HAP-1 (cell line): ENCODE measurements around the gene HPCAL4.

ENCODE experiments used
- DNase-seq, 2 experiments: peaks; one replicate each; pipeline ENCODE4 v3.0.0-alpha.2; 2016 to 2020; ENCODE audit warnings: low spot score in 2 of 2
- H3K27me3 ChIP-seq: fragments of 250-450 bp; sonication (Bioruptor Pico); 2 replicates; pipeline ENCODE4 v1.5.1; 2020; ENCODE audit warnings: low read depth, mild to moderate bottlenecking, moderate library complexity
- H3K36me3 ChIP-seq: fragments of 250-450 bp; sonication (Bioruptor Pico); replicated peaks from 2 replicates; pipeline ENCODE4 v1.5.1; 2020; ENCODE audit warnings: mild to moderate bottlenecking
- H3K4me1 ChIP-seq: fragments of 250-450 bp; sonication (Bioruptor Pico); 2 replicates; pipeline ENCODE4 v1.5.1; 2020; ENCODE audit warnings: mild to moderate bottlenecking
- H3K4me3 ChIP-seq: fragments of 250-450 bp; sonication (Bioruptor Pico); 2 replicates; pipeline ENCODE4 v1.5.1; 2020; ENCODE audit warnings: mild to moderate bottlenecking, moderate library complexity
- H3K9me3 ChIP-seq: fragments of 250-450 bp; sonication (Bioruptor Pico); 2 replicates; pipeline ENCODE4 v1.5.1; 2020; ENCODE audit warnings: mild to moderate bottlenecking, moderate library complexity
- in situ Hi-C: fragments of 300-500 bp; cut with MboI; formaldehyde crosslinking; loops from 3 replicates; pipeline ENCODE4 v1.14.3; 2020; ENCODE audit warnings: low sequenced_read_pairs, inconsistent platforms, mixed read lengths

Gene HPCAL4

DNA sequence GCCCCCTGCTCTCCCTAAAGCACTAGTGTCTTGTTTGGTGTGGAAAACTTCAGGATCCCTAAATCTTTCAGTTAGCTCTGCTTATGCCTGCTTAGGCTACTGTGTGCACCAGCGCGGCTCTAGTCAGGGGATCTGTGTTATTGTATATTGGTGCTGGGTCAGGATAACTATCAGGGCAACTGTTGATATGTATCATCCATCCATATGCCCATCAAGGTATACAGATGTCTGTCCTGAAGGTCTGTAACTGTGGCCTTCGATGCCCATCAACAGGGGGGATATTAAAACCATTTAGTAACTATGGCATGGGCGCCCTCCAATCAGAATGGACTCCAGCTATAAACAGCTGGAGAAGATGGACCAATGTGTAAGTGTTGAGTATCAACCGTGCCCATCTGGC is 31.7 kb downstream of the HPCAL4 start:
- in situ Hi-C loops: no loop called here
- H3K9me3 ChIP-seq: no peaks in the 10 kb centered on the region
- DNase-seq: no peak
- no peak overlapping the region for H3K4me3 ChIP-seq
- no peaks in the 10 kb centered on the region for H3K36me3 ChIP-seq
- peaks cover 3% of the 10 kb centered on the region; the same call in 1 of the 2 replicates for H3K4me1 ChIP-seq
- no peaks in the 10 kb centered on the region for H3K27me3 ChIP-seq

DNA sequence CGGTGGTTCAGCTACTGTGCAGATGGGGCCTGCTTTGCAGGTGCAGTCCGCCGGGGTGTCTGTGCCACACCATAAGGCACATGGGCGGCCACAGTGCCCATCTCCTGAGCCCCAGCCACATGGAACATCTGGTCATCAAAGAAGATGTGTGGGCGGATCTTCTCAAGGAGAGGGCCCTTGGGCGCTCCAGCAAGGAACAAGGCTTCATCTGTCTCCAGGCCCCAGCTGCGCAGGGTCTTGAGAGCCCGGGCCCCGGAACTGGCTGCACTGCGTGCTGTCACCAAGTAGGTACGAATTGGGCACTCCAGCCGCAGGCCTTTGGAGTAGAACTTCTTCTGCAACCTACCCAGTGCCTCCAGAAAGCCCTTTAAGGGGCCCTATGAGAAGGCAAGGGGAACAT is 32.1 kb downstream of the HPCAL4 start:
- Histone ChIP-seq H3K9me3 (no peaks in the 10 kb centered on the region), H3K4me1 (peaks cover 3% of the 10 kb centered on the region; the same call in 1 of the 2 replicates), H3K4me3 (no peak overlapping the region), H3K36me3 (no peaks in the 10 kb centered on the region), H3K27me3 (no peaks in the 10 kb centered on the region)
- in situ Hi-C loops: no loop called here
- no peak for DNase-seq

DNA sequence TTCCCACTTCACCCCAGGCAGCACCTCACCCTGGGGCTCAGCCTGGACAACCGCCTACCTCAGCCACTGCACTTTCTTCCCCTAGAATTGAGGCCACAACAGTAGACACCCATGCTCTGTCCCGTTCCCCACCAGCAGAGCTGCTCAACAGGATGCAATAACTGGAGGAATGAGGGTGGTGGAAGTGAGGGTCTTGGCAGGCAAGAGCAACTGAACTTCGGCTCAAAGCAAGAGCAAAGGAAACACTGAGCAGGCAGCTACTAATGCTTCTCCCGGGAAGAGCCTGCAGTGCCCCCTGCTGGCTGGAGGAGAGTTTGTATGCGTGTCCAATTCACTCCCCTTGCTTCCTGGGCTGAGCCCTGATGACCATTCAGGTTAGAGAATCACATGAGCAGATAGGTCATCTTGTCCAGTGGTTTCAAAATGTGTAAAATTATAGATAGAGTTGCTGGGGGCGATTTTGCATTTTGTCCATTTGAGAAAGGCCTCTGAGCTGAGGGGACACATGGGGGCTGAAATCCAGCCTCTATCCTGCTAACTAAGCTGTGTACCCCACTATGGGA is 33.2 kb downstream of the HPCAL4 start:
- no peaks in the 10 kb centered on the region for H3K9me3 ChIP-seq
- in situ Hi-C loops: no loop called here
- DNase-seq: peak; percentile 77 to 86
- peak overlapping the region; percentile 14 for H3K4me3 ChIP-seq
- H3K27me3 ChIP-seq: no peaks in the 10 kb centered on the region
- no peaks in the 10 kb centered on the region for H3K36me3 ChIP-seq
- peaks cover 3% of the 10 kb centered on the region; the same call in 1 of the 2 replicates for H3K4me1 ChIP-seq

DNA sequence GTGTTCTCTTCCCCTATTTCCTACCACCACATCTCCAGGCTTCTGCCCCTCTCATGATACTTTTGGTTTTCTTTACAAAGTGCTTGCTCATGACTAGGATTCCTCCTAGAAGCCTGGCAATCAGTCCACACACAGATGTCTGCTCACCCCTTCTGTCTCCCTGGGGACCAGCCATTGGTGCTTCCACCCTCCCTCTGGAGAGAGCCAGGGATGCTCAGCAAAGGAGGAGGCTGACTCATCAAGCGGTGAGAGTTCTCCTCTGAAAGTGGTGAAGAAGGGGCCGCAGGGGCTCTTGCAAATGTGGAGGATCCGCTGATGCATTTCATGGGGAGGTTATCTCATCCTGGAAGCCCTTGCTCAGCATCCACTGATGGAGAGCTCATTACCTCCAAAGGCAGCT is 33.8 kb downstream of the HPCAL4 start:
- DNase-seq: no peak
- Histone ChIP-seq H3K36me3 (no peaks in the 10 kb centered on the region), H3K27me3 (no peaks in the 10 kb centered on the region), H3K4me1 (peaks cover 3% of the 10 kb centered on the region; the same call in 1 of the 2 replicates), H3K9me3 (no peaks in the 10 kb centered on the region), H3K4me3 (no peak overlapping the region)
- in situ Hi-C loops: no loop called here

DNA sequence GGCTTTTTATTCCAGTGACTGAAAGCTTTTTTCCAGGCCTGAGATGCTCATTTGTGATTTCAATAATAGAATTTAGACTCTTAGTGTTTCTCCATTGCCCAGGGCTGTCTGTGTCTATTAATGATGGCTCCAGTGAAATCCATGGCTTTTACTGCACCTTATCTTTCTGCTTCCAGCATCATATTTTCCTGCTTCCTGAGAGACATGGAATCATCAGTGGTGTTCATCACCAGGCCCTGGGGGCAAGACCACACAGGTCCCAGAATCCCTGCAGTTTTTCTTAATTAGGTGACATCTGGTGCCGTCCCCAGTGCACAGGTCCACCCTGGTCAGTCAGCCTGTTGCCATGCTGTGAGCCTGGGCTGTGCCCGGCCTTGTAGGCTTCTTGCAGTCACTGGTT is 34.8 kb downstream of the HPCAL4 start:
- Histone ChIP-seq H3K9me3 (no peaks in the 10 kb centered on the region), H3K36me3 (no peaks in the 10 kb centered on the region), H3K27me3 (no peaks in the 10 kb centered on the region), H3K4me1 (peaks cover 3% of the 10 kb centered on the region; the same call in 1 of the 2 replicates), H3K4me3 (no peak overlapping the region)
- in situ Hi-C loops: no loop called here
- DNase-seq: no peak

DNA sequence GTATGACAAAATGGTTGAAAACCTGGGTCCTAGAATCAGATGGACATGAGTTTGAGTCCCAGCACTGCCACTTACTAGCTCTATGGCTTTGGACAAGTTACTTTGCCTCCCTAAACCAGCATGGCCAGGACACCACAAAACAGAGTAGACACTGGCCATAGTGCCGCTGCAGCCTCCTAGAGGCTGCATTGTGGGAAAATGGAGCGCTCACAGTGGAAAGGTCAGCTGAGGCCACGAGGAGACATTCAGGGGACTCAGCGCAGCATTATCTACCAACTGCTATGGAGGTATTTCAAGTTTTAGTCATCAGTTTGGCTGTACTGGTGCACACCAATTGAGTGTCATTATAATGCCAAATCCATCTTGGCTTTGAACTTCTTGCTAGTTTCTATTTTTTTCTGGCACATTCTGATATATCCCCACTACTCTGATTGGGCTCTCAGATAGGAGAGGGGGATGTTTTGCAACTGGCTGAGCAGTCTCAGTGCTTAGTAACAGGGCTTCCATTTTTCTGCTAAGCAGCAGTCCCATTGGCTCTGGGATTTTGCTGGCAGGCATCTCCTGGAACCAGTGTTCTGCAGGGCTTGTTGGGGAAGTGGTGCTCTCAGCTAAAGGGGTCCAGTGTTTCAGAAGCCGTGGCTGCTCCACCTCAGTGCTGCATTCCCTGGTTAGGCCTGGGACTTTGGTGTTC is 35.5 kb downstream of the HPCAL4 start:
- H3K9me3 ChIP-seq: no peaks in the 10 kb centered on the region
- peaks cover 3% of the 10 kb centered on the region; the same call in 1 of the 2 replicates for H3K4me1 ChIP-seq
- no peaks in the 10 kb centered on the region for H3K27me3 ChIP-seq
- H3K4me3 ChIP-seq: no peak overlapping the region
- no peaks in the 10 kb centered on the region for H3K36me3 ChIP-seq
- in situ Hi-C loops: no loop called here
- no peak for DNase-seq

DNA sequence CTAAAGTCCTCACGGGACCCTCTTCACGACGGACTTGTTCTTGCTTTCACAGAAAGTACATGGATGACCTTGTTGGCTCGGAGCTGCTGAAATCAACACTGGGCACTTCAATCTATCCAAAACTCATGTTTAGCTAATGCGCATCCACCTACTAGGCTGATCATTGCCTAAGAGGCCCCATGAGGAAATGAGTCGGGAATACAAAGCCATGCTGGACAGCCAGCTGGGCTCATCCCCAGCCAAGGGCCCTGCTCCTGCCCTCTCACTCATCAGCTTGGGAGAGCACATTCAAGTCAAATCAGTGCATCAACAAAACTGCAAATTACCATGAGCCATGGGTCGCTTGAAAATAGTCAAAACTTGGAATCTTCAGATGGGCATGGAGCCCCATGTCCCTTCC is 36.9 kb downstream of the HPCAL4 start:
- no peak for DNase-seq
- Histone ChIP-seq H3K4me1 (peaks cover 3% of the 10 kb centered on the region; the same call in 1 of the 2 replicates), H3K27me3 (no peaks in the 10 kb centered on the region), H3K4me3 (no peak overlapping the region), H3K9me3 (no peaks in the 10 kb centered on the region), H3K36me3 (no peaks in the 10 kb centered on the region)
- in situ Hi-C loops: no loop called here

DNA sequence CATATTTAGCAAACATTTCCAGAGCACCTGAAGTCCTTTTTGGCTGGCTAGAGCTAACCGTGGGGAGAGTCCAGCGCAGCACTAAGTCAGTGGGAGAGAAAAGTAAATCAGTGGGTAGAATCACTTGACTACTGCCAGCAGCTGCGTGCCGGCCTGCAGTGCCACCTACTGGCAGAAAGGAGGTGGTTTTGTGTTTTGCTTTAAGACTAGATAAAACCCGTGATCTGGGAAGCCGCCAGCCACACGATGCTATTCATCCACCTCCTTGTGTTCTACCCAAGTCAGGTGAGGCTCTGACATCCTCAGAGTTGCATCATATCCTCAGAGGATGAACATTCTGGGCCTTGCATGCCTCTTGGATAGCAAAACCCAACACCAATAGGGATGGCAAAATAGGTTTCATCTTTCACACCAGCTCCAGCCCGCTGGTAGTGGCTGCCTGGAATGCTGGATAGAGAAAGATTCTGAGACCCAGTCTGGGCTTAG is 37.6 kb downstream of the HPCAL4 start:
- DNase-seq: peak; percentile 67 to 81
- Histone ChIP-seq H3K4me1 (peaks cover 3% of the 10 kb centered on the region; the same call in 1 of the 2 replicates), H3K27me3 (no peaks in the 10 kb centered on the region), H3K4me3 (no peak overlapping the region), H3K9me3 (no peaks in the 10 kb centered on the region), H3K36me3 (no peaks in the 10 kb centered on the region)
- in situ Hi-C loops: no loop called here

DNA sequence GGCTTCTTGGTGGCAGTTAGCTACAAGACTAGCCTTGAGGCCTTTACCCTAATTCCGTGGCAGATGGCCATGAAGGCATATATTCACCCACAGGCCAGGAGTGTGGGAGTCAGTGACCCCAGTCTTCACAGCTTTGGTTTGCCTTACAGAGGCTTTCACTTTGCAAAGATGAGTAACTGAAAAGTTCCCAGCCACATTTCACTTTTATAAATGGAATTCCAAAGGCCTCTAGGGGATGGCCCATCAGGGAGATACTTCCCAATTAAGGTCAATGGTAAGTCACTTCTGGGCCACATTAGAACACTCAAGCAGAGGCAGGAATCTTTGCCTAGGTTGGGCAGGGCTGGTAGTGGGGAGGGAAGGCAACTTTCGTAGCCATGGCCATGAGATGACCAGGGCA is 38.7 kb downstream of the HPCAL4 start:
- Histone ChIP-seq H3K27me3 (no peaks in the 10 kb centered on the region), H3K4me3 (no peak overlapping the region), H3K4me1 (no peaks in the 10 kb centered on the region; the same call in 1 of the 2 replicates), H3K9me3 (no peaks in the 10 kb centered on the region), H3K36me3 (no peaks in the 10 kb centered on the region)
- no peak for DNase-seq
- in situ Hi-C loops: no loop called here

DNA sequence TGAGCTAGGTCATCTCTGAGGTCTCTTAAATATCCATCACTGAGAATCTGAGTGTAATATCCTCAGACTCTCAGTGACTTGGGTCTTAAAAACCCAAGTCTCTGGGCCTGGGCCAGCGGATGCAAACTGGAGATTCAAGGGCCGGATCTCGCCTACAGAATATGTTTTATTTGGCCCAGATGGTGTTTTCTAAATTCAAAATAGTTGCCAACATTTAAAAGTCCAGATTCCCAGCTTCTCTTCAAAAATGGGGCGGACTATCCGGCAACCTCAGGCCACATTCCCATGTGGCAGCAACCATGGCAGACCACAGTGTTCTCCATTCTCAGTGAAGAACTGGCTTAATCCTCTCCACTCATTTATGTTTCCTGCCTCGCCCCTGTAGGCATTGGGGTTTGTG is 39.1 kb downstream of the HPCAL4 start:
- H3K4me3 ChIP-seq: no peak overlapping the region
- no peaks in the 10 kb centered on the region for H3K27me3 ChIP-seq
- no peak for DNase-seq
- no peaks in the 10 kb centered on the region for H3K9me3 ChIP-seq
- H3K36me3 ChIP-seq: no peaks in the 10 kb centered on the region
- in situ Hi-C loops: no loop called here
- H3K4me1 ChIP-seq: no peaks in the 10 kb centered on the region

DNA sequence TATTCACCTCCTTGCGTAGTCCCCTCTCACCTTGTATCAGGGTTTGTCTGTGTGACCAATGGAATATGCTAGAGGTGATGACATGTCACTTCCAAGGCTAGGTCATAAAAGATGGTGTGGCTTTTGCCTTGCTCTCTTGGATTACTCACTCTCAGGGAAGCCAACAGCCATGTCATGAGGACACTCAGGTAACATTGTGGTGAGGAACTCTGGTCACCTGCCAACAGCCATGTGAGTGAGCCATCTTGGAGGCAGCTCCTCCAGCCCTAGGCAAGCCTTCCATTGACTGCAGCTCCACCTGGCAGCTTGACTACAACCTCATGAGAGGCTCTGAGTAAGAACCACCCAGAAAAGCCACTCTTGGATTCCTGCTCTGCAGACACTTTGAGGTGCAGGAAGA is 40.8 kb downstream of the HPCAL4 start:
- DNase-seq: no peak
- in situ Hi-C loops: no loop called here
- Histone ChIP-seq H3K4me1 (no peaks in the 10 kb centered on the region), H3K27me3 (no peaks in the 10 kb centered on the region), H3K36me3 (no peaks in the 10 kb centered on the region), H3K9me3 (no peaks in the 10 kb centered on the region), H3K4me3 (no peak overlapping the region)

DNA sequence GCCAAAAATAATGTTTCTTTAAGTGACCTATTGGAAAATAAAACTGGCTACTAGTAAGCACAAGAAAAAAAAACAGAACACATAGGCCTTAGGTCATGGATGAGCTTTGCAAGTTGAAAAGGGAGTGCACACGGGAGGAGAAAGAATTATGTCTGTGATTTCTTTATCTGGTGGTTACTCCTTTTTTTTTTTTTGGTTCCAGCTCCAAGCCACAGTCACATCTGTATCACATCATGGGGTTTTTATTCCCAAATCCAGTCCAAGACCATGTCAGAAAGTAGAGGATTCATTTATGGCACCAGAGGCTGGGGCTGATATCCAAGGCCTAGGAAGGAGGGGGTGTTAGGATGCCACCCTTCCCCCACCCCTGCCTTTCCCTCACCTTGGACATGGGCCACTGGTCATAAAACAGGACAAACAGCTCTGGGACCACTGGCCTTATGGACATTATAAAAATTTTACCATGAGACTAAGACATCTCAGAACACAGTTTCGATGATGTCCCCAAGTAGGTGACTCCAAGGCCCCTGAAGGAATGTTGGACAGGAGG is 41.5 kb downstream of the HPCAL4 start:
- H3K27me3 ChIP-seq: no peaks in the 10 kb centered on the region
- in situ Hi-C loops: no loop called here
- no peak overlapping the region for H3K4me3 ChIP-seq
- no peak for DNase-seq
- H3K36me3 ChIP-seq: no peaks in the 10 kb centered on the region
- H3K9me3 ChIP-seq: no peaks in the 10 kb centered on the region
- H3K4me1 ChIP-seq: no peaks in the 10 kb centered on the region

DNA sequence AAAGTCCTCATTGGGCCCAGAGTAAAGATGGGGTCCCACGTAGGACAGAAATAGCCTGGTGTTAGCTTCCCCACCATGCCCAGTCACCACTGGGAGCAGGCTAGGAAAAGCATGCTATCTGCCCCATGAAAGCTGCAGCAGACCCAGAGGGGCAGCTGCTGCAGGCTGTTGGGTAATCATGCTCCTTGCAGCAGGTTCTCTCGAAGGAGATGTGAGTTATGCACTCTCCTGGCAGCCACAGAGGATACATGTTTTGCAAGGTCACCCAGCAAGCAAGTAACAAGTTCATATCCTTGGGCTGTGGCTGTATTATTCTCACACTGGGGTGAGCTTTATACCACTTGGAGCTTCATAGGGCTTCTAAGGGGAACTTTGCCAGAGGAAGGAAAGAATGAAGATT is 42.7 kb downstream of the HPCAL4 start:
- Histone ChIP-seq H3K36me3 (no peaks in the 10 kb centered on the region), H3K4me1 (no peaks in the 10 kb centered on the region), H3K4me3 (no peak overlapping the region), H3K27me3 (no peaks in the 10 kb centered on the region), H3K9me3 (no peaks in the 10 kb centered on the region)
- in situ Hi-C loops: no loop called here
- no peak for DNase-seq

DNA sequence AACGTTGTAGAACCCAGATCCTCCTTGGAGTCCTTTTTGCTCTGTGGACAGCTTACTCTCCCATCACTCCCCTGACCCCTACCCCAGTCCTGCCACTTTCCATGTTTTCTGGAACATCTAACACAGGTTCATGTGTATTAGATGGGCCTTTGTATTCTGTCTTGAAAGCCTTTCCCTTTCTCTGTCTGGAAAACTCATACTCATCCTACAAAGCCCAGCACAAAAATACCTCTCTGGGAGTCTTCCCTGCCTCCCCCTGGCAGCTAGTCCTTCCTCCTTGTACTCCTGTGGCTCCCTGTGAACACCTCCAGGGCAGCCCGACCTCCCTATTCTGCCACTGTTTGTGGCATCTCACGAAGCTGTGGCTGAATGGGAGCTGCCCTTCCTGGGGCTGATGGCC is 44.0 kb downstream of the HPCAL4 start:
- Histone ChIP-seq H3K4me3 (no peak overlapping the region), H3K9me3 (no peaks in the 10 kb centered on the region), H3K27me3 (no peaks in the 10 kb centered on the region), H3K36me3 (no peaks in the 10 kb centered on the region), H3K4me1 (no peaks in the 10 kb centered on the region)
- in situ Hi-C loops: no loop called here
- no peak for DNase-seq
